Erythroblast (primary cell): ENCODE measurements around the gene BEST3.

Source experiments
- DNase-seq, 2 experiments: peaks; one replicate each; lab custom pipeline; 2025; lab: John Stamatoyannopoulos, UW
- GATA1 ChIP-seq: IDR thresholded peaks from 2 replicates; pipeline ENCODE4 v1.6.1; 2011; ENCODE audit warnings: low read depth, mild to moderate bottlenecking, control low read depth, low read length, moderate library complexity
- POLR2A ChIP-seq: IDR thresholded peaks from 2 replicates; pipeline ENCODE4 v1.6.1; 2011; ENCODE audit warnings: mild to moderate bottlenecking, low read length

Gene BEST3

DNA sequence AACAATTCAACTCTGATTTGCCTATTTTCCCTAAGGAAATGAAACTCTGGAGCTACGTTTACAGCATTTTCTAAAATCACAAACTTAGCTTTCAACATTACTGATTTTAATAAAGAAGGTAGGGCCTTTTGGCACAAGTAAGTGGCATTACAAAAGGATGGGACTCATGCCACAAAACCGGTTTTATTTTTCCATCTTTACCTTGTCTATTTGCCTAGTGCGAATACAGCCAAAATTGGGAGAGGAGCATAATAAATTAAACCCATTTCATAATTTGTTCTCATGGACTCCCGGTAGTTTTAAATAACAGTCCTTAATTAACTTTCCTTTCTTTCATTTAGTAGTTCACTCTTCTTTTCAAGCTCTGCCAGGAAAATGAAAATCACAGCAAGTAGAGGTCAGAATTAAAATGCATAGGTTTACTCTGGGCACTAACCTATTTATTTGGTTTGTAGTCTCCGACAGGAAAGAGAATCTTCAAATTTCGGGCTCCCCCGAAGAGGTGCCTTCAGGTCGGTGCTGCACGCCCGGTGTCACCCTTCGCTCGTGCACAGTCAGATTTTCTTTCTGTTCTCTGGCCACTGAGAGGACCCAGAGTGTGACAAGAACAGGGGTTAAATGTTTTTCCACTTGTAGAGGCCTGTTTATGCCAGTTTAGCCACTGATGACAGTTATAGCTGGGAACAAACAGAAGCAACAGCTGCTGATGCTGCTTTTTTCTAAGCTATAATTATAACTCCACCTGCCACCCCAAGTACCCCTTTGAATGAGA is at the start of gene BEST3:
TSS of gene BEST3 (minus strand) at position 535 of the 772 bp plus-strand sequence. CDS start 1,505 bp downstream, outside the sequence.
- TF ChIP-seq GATA1: no peak
- TF ChIP-seq POLR2A: no peak

DNA sequence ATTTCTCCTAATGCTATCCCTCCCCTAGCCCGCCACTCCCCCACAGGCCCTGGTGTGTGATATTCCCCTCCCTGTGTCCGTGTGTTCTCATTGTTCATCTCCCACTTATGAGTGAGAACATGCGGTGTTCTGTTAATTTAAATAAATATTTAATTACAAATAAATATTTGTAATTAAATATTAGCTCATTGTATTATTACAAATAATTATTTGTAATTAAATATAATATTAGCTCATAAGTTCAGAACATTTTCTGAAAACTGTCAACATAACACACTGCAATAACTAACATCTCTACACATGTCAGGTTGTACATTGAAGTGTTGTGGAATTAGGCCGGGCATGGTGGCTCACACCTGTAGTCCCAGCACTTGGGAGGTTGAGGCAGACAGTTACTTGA is 45.0 kb upstream of the BEST3 start:
- TF ChIP-seq POLR2A (no peak), GATA1 (no peak)
- no peak for DNase-seq

More for the DNA sequence above, at the start of gene BEST3:
- no peak for DNase-seq

DNA sequence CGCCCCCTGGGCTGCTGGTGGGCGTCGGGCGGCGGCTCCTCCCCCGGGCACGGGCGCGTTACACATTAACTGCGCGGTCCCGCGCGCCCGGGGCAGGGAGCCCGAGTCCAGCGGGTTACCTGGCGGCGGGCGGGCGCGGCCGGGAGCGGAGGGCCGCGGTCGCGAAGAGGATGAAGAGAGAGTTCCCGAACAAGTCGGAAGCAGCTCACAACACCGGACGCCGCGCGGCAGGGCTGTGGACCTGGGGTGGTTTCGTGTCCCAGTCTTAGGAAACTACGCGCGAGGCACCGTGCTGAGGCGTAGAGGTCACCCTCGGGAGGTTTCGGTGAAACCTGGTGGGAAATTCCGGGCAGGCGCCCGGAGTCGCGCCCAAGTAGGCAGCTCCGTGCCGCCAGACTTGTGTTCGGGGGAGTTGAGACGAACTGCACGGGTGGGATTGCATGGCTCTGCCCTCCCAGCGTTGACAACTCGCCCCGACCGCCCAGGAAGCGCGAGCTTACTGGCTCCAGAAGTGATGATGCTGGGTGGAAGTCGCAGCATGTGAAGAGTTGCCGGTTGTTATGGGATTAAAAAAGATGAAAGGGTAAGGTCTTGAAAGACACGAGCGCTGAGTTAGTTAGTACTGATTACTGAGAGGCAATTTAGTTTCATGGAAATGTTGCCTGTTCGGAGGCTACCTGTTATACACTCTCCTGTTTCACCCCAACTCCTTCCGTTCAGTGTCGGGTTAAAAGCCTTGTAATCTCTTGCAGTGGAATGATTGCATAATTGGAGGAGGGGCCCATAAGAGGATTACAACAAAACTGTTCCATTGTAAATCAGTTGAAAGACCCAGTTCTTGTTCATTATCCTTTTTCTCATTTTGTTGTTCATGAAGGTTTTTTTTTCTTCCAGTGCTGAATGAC is 40.4 kb upstream of the BEST3 start:
- DNase-seq: peak; percentile 68 to 82
- TF ChIP-seq GATA1 (no peak), POLR2A (no peak)

DNA sequence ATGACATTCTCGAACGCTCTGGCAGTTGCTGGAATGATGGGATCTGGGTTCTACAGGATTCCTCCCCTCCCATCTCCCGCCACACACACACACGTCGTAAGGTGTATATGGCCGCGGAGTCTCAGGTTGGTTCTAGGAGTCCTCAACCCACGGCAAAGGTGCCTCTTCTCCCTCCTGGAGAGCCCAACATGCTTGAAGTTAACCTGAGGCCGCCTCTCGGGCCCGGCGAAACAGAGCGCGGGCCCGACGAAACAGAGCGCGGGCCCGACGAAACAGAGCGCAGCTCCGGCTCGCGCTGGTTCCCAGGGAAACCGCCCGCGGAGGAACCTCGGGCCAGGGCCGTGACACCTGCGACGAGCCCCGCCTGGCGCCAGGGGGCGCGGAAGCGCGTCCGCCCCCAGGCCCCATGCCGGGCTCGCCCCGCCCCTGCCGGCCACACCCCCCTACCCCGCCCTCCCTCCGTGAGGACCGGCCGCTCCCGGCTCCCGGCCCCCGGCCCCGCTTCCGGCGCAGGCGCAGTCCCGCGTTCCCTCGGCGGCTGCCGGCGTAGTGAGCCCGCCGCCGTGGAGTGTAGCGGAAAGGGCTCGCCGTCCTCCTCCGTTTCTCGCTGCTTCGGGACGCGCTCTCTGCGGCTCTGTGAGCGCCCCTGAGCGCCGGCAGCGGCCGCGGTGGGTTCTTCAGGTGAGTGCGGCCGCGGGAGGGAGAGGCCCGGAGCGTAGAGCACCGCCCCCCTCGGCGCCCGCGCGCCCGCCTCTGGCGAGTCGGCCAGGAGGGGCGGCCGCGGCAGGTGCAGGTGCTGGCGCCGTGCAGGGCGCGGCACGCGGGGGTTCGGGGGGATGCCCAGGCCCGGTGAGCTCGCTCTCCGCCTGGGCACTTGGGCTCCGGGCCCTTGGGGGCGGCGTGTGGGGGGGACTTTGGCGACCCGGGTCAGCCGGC is 39.5 kb upstream of the BEST3 start, which contains the start of gene RAB3IP:
TSS of gene RAB3IP (plus strand) at position 510 of the 936 bp plus-strand sequence. CDS start 16,549 bp downstream, outside the sequence.
- peak; percentile 92 to 97 for DNase-seq
- TF ChIP-seq GATA1: no peak
- TF ChIP-seq POLR2A: no peak

DNA sequence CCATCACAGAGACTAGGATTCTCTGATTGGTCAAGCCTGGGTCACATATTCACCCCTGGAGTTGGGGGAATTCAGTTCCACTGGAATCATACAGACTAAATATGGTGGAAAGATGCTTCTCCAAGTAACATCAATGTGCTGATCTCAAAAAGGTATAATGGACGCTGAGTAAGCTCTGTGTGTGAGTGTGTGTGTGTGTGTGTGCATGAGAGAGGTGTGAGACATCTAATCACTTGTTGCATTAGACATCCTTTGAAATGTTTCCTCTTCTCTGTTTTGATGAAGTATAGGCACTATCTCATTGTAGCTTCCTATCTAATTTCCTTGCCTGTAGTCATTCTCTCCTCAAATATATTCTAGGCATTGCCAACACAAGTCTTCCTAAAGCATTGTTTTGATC is 34.5 kb upstream of the BEST3 start:
- TF ChIP-seq GATA1 (no peak), POLR2A (no peak)

DNA sequence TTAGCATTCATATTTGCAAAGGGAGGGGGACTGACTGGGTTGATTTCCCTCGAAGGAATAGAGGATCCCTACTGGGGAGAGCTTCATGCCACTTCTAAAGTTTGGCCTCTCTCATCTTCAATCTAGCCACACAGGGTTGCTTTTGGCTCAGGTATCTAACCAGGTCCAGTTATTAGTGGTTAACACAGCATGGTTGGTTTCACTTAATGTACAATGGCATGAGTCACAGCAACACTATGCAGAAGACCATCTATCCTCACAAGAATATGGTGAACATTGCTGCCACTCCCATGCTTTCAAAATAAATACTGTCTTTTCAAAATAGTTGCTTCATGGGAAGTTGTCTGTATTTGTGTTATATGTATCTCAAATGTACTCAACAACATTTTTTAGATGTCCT is 33.0 kb upstream of the BEST3 start:
- DNase-seq: no peak
- TF ChIP-seq GATA1 (no peak), POLR2A (no peak)

More for the DNA sequence above, 34.5 kb upstream of the BEST3 start:
- no peak for DNase-seq

DNA sequence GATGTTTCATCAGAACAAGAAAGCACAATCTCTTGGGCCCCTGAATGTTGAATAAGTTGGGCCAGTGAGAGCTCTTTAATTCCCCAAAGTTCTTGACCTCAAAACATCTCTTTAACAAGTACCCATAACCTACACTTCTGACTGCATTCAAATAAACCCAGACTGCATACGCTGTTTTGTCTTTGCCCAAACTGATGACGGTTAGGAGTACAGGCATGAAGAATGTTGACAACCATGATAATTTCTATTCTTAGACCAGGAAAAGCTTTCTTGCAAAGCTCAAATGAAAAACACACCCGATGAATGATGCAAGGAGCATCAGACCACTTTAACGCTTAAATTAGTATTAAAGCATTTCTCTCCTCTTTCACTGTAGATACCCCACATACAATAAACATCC is 27.8 kb upstream of the BEST3 start:
- DNase-seq: no peak
- no peak for TF ChIP-seq POLR2A
- TF ChIP-seq GATA1: no peak

DNA sequence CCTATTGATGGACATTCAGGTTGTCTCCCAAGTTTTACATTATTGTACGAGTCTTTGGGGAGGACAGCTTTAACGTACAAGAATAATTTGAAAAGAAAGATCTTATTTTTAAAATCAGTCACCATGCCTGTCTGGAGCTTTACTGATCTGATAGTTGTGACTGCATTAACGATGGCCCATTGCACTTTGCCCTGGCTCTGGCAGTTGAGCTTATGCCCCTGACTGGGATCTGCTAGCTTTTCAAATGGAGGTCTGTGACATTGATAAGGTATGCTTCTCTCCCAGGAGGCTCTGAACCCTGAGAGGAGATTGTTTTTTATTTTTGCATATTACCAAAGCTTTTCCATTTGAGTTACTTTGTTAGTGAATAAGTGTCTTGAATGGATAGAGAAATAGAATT is 21.6 kb upstream of the BEST3 start:
- DNase-seq: no peak
- TF ChIP-seq GATA1 (no peak), POLR2A (no peak)

DNA sequence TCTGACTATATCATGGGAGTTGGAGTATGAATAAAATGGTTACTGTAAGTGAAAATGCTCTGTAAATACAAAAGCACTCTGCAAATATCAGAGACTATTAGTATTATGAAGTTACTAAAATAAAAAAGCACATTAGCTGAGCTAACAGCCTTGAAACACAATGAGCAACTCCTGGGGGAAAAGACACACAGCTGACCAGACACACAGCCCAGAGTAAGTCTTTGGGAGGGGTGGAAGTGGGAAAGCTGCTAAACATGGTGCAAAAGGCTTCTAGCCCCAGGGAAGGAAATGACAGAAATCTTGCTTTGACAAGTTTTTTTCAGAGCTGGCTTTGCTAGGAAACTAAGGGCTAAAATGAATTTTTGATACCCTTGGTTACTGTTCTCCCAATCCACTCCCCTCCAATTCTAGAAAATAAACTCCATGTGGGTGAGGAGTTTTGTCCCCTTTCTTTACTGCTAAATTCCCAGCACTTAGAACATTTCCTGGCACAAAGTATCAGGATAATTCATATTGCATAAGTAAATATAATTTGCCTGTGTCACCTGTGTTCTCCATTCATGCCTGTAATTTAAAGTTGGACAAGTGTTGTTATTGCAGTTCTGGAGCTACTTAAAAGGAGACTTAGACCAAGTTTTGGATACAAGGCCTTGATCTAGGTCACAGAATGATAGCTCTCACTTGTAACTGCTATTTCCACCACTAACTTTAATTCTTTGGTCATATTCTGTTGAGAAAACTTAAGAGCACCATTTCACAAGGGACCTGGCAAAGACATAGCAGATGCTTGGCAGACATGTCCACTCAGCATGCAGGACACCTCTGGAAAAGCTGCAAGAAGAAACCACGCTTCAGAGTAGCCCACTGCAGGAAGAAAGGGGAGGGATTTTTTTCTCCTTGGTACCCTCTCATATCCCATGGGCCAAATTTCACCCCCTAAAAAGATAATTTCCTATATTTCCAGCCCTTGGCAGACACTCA is 20.5 kb upstream of the BEST3 start:
- DNase-seq: no peak
- TF ChIP-seq GATA1 (no peak), POLR2A (no peak)

DNA sequence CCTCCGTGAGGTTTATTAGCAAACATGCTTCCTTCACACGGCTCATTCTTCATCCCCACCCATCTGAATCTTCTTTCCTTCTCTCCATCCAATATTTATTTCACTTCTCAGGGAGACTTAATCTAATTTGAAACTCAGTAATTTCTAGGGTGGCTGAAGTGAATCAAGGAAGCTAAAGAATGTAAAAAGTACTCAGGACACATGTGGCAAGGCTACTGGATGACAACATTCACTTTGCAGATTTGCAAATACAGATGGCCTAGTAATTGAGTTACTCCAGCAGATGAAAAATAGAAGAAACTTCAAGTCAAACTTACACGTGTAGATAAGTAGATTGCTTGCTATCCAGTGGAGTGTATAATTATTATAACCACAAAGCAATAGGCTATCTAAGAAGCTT is 15.4 kb upstream of the BEST3 start:
- no peak for DNase-seq
- no peak for TF ChIP-seq POLR2A
- no peak for TF ChIP-seq GATA1

DNA sequence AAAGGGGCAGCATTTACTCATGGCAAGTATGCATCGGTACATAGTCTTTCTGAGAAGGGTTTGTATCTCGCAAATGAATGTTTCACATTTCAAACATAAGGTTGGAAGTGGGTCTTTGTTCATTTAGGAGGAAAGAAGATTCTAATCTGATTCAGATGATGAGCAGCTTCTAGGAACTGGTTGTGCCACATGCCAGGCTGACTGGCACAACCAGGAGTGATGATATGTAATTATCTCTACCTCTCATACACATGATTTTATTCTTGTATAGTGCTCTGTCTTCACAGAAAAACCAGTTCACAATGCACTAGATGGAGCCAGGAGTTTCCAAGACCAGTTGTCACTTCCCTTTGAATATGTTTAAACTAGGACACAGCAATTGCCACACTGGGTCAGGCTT is 13.7 kb upstream of the BEST3 start:
- no peak for DNase-seq
- TF ChIP-seq GATA1 (no peak), POLR2A (no peak)

DNA sequence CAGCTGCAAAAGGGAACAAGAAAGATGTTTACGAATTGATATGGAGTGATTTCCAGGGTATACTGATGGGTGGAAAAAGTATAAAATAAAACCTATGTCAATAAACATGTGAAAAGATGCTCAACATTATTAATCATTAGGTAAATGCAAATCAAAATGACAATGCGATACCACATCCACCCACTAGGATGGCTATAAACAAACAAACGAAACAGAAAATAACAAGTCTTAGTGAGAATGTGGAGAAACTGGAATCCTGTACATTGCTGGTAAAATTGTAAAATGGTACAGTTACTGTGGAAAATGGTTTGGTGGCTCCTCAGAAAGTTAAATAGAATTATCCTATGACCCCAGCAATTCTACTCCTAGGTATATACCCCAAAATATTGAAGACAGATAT is 9.5 kb upstream of the BEST3 start:
- DNase-seq: no peak
- TF ChIP-seq POLR2A: no peak
- no peak for TF ChIP-seq GATA1

DNA sequence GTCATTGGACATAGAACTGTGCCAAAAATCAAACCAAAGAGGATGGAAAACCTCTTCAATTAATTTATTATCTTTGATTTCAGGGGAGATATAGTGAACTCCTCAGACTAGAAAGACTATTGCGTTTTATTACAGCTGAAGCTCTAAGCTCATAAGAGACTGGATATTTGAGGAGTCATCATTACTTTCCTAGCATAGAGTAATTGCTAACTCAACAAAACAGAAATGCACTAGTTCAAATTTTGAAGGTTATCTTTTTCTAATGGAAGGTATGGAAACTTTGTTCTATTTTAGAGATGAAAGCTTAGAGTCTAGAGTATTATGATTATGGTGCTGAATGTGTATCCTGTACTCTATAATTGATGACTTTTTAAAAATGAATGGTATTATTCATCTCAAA is 5.3 kb upstream of the BEST3 start:
- DNase-seq: no peak
- TF ChIP-seq POLR2A: no peak
- TF ChIP-seq GATA1: no peak
